Body of pancreas (tissue), 4 donors: Measurements from ENCODE around the gene HSPA12B. TPM values are rescaled to one million over a fixed set of nuclear protein-coding genes. Genes with fewer than 3 reads are reported as not detected.

Source experiments
- ATAC-seq: fragments of 150-250 bp; one replicate; pipeline ENCODE4 v1.9.1; 2016
- DNase-seq, 4 donors: peaks; one replicate each; pipeline ENCODE4 v3.0.0-alpha.2; 2019
- H3K27ac ChIP-seq, 4 donors: fragments of 200-600 bp; sonication (generic); 1 replicate in 3 of 4; 2 replicates in 1 of 4; pipeline versions ENCODE4 v1.5.1 to v1.6.1; 2016 to 2019; ENCODE audit warnings: mild to moderate bottlenecking in 1 of 4, mixed read lengths in 1 of 4, moderate library complexity in 1 of 4
- H3K27me3 ChIP-seq, 2 donors: fragments of 200-600 bp; sonication (generic); one replicate each; pipeline ENCODE4 v1.6.0; 2016; ENCODE audit warnings: mild to moderate bottlenecking in 1 of 2
- H3K36me3 ChIP-seq, 2 donors: fragments of 200-600 bp; sonication (generic); replicated peaks in 1 of 2; 2 replicates each; pipeline ENCODE4 v1.5.1; 2016; ENCODE audit warnings: low read depth in 2 of 2; ENCODE audit not compliant: insufficient read depth in 1 of 2
- H3K4me1 ChIP-seq: fragments of 200-600 bp; sonication (generic); one replicate; pipeline ENCODE4 v1.6.0; 2016
- H3K4me3 ChIP-seq, 2 donors: fragments of 200-600 bp; sonication (generic); 1 replicate in 1 of 2; 2 replicates in 1 of 2; pipeline ENCODE4 v1.5.1; 2016 to 2019
- H3K9me3 ChIP-seq, 3 donors: fragments of 200-600 bp; sonication (generic); 1 replicate in 2 of 3; 2 replicates in 1 of 3; pipeline ENCODE4 v1.5.1; 2016
- POLR2A ChIP-seq, 3 donors: fragments of 450-650 bp; IDR thresholded peaks; one replicate each; pipeline ENCODE4 v1.6.1; 2016; ENCODE audit warnings: antibody characterized with exemption in 3 of 3, mild to moderate bottlenecking in 2 of 3
- WGBS, 2 donors: methylation state at CpG; one replicate each; pipeline ENCODE4 v1.1.5; 2017; 5-methylcytosine and 5-hydroxymethylcytosine counted together
- intact Hi-C: fragments of 100-400 bp; cut with DNase I; formaldehyde crosslinking; loops from one replicate; pipeline ENCODE4 v1.15.1; 2023
- total RNA-seq, 2 donors: library from RNA; depleted of rRNA; stranded (reverse); fragments of >200 nt; gene quantifications; one replicate each; pipeline ENCODE4 v1.1.0, GENCODE V29; 2016
- TF ChIP-seq, protein P1 (sequence below), 7 experiments: fragments of 450-650 bp in 4 of 7; fragments of 200-600 bp in 3 of 7; sonication (generic) in 3 of 7; IDR thresholded peaks; one replicate each; pipeline ENCODE4 v1.5.1; 2016 to 2019; ENCODE audit warnings: antibody characterized with exemption in 7 of 7

Gene HSPA12B
- total RNA-seq, 2 donors from 2014 or later, result 3.3 to 4.4 TPM

DNA sequence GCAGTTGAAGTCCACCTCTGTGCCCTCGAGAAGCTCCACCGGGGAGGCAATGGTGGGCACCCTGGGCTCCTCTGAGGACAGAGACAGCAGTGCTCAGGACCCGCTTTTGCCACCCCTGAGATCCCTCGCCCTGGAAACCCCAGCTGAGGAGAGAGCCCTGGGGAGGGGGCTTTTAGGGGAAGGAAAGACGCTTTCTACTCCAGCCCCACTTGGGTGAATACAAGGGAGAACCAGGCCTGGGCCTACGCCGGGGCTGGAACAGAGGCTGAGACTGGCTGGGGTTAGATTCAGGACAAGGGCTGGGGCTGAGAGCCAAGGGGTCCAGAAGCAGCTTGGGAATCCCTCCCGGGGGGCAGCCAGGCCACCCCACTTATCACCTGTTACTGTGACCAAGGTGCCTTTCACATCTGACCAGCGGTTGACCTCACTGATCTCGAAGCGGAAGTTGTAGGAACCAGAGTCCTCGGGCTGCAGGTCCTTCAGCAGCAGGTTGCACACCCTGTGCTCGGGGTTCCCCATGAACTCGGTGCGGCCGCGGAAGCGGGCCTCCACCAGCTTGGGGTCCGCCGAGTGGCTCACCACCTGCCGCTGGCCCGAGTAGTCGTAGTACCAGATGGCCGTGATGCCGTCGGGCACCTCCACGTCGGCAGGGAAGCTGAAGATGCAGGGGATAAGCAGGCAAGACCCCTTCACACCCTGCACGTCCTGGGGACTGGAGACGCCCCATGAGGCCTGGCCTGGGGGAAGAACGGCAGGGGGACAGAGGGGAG is 26.3 kb upstream of the HSPA12B start:
- H3K27ac ChIP-seq, result no peak overlapping the region
- no peaks in the 10 kb centered on the region for H3K27me3 ChIP-seq
- TF ChIP-seq, protein P1, sequence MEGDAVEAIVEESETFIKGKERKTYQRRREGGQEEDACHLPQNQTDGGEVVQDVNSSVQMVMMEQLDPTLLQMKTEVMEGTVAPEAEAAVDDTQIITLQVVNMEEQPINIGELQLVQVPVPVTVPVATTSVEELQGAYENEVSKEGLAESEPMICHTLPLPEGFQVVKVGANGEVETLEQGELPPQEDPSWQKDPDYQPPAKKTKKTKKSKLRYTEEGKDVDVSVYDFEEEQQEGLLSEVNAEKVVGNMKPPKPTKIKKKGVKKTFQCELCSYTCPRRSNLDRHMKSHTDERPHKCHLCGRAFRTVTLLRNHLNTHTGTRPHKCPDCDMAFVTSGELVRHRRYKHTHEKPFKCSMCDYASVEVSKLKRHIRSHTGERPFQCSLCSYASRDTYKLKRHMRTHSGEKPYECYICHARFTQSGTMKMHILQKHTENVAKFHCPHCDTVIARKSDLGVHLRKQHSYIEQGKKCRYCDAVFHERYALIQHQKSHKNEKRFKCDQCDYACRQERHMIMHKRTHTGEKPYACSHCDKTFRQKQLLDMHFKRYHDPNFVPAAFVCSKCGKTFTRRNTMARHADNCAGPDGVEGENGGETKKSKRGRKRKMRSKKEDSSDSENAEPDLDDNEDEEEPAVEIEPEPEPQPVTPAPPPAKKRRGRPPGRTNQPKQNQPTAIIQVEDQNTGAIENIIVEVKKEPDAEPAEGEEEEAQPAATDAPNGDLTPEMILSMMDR (IDR thresholded peaks at IDR 0.05), result no peak
- no peak for TF ChIP-seq POLR2A (IDR thresholded peaks at IDR 0.05)
- H3K4me1 ChIP-seq, result no peaks in the 10 kb centered on the region
- no peaks in the 10 kb centered on the region for H3K9me3 ChIP-seq
- H3K36me3 ChIP-seq, result no peaks in the 10 kb centered on the region
- no peak for ATAC-seq
- no peak for DNase-seq
- no peak overlapping the region for H3K4me3 ChIP-seq
- intact Hi-C loops, result no loop called here
- WGBS, 2 donors, result 84 to 92% methylated on average over 4 to 29 of the region's 31 CpGs

DNA sequence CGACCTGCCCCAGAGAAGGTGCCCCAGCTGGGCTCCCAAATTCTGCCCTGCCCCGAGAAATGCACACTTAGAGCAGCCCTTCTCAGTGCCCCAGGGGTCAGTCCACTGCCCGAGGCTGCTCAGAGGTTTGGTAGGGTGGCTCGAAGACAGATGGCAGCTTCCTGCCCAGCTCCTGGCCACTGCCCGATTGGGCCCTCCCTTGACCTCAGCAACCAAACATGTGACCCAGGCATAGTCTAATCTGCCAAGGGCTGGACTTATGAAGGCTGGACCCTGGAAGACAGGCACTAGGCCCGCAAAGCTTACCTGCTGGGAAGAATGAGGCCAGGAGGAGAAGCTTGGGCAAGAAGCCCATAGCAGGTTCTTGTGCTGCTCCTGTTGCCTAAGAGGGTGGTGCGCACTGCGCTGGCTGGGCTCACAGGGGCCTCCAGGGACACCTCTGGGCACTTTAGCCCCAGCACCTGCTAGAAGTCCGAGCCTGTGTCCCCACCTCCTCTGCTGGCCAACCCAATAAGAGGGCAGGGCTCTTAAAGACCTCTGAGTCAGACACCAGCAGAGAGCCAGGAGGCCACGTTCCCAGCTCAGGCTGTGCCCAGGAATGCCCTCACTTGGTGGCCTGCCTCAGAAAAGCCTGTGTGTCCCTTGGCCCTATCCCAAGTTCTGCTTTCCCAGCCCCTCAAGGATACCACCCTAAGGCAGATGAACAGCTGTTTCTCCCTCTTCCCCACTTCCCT is 25.5 kb upstream of the HSPA12B start:
- Histone ChIP-seq H3K9me3 (no peaks in the 10 kb centered on the region), H3K27ac (no peak overlapping the region), H3K4me3 (no peak overlapping the region), H3K27me3 (no peaks in the 10 kb centered on the region), H3K36me3 (no peaks in the 10 kb centered on the region), H3K4me1 (no peaks in the 10 kb centered on the region)
- 76 to 80% methylated on average over 2 to 10 of the region's 10 CpGs for WGBS, 2 donors
- ATAC-seq, result no peak
- intact Hi-C loops, result no loop called here
- peak in 1 of 4 donors; percentile 65 for DNase-seq
- TF ChIP-seq POLR2A (IDR thresholded peaks at IDR 0.05), result no peak

DNA sequence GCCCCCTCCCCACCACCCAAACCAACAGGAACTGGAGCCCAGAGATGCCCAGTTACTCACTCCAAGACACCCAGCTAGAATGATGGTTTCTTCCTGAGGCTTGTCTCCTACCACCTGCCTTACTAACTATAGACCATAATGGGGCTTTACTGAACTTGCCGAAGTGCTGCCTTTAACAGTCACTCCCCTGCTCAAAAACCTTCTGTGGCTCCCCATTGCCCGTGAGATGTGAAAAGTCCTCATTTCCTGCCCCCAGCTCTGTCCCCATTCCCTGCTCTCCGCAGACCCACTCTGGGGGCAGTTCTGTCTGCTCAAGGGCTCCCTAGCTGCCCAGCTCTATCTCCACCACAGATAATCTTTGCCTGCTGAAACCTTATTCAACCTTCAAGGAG is 25.0 kb upstream of the HSPA12B start:
- WGBS, 2 donors, result 82 to 95% methylated on average over 3 of the region's 3 CpGs
- no peaks in the 10 kb centered on the region for H3K4me1 ChIP-seq
- intact Hi-C loops, result no loop called here
- ATAC-seq, result no peak
- no peak for DNase-seq
- no peak overlapping the region for H3K4me3 ChIP-seq
- no peaks in the 10 kb centered on the region for H3K36me3 ChIP-seq
- H3K9me3 ChIP-seq, result no peaks in the 10 kb centered on the region
- TF ChIP-seq POLR2A (IDR thresholded peaks at IDR 0.05), result no peak
- TF ChIP-seq, protein P1 (IDR thresholded peaks at IDR 0.05), result no peak
- H3K27ac ChIP-seq, result no peak overlapping the region
- no peaks in the 10 kb centered on the region for H3K27me3 ChIP-seq

DNA sequence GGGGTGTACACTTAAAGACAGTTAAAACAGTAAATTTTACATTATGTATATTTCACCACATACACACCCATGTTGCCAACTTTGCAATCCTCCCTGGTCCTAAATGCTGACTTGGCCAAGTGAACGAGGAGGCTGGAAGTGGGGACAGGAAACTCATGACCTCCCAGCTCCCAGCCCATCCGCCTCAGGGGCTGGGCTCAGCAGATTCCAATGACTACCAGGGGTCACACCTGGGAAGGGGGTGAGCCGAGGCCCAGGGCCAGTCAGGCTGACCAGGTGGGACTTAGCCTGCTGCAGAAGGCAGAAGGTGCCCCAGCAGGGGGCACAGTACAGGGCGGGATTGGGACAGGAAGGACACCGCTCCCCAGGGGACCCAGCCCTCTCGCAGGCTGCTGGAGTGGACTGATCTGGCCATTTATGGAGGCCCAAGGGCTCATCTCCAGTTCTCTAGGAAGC is 22.4 kb upstream of the HSPA12B start:
- no peak for ATAC-seq
- no peak overlapping the region for H3K27ac ChIP-seq
- H3K9me3 ChIP-seq, result no peaks in the 10 kb centered on the region
- intact Hi-C loops, result no loop called here
- H3K4me1 ChIP-seq, result no peaks in the 10 kb centered on the region
- no peaks in the 10 kb centered on the region for H3K36me3 ChIP-seq
- H3K4me3 ChIP-seq, result no peak overlapping the region
- 47 to 48% methylated on average over 2 to 6 of the region's 6 CpGs for WGBS, 2 donors
- TF ChIP-seq, protein P1 (IDR thresholded peaks at IDR 0.05), result no peak
- TF ChIP-seq POLR2A (IDR thresholded peaks at IDR 0.05), result no peak
- no peak for DNase-seq
- no peaks in the 10 kb centered on the region for H3K27me3 ChIP-seq

DNA sequence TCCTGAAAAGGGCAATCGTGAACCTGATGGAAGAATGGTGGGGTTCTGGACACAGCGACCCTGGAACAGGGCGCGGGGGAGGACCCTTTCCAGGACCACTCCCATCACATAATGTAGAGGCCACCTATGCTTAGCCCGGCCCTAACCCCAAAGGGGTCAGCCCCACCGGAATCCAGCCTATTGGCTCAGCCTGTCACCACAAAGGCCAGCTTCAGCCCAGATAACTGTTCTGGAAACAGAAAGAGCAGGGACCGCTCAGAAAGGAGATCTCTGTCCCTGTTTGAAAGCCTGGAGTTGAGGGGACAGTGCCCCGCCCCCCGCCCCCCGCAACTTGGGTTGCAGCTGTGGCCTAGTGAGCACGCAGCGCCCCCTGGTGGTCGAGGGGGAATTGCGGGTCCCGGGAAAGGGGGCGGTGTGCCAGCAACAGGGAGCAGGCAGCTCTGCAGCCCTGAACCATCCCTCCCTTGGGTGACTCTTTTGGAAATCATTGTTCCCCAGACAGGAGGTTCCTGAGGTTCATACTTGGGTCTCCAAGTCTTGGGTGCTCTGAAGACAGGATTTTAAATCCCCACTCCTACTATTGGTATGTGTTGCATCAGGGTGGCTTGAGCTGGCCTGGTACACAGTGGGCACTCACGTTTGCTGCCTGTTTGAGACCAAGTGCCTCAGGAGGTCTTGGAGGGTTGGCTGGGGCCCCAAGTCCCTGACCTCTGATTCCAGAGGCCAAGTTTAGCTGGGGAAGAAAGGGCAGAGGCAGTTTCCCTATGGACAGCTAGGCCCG is 21.6 kb upstream of the HSPA12B start:
- TF ChIP-seq, protein P1 (IDR thresholded peaks at IDR 0.05), result peak; percentile 66 to 87 (median 73)
- no peak for TF ChIP-seq POLR2A (IDR thresholded peaks at IDR 0.05)
- H3K36me3 ChIP-seq, result no peaks in the 10 kb centered on the region
- H3K9me3 ChIP-seq, result no peaks in the 10 kb centered on the region
- no peaks in the 10 kb centered on the region for H3K27me3 ChIP-seq
- H3K27ac ChIP-seq, result no peak overlapping the region
- ATAC-seq (peak; percentile 70), DNase-seq (peak; percentile 56 to 76 (median 64))
- H3K4me1 ChIP-seq, result no peaks in the 10 kb centered on the region
- WGBS, 2 donors, result 28 to 33% methylated on average over 18 of the region's 18 CpGs
- intact Hi-C loops, result no loop called here
- H3K4me3 ChIP-seq, result no peak overlapping the region
